Subcutaneous adipose tissue (tissue), 4 donors: ENCODE measurements around the gene PSAP. TPM values are rescaled to one million over a fixed set of nuclear protein-coding genes. Genes with fewer than 3 reads are reported as not detected.

Experiments used
- CTCF ChIP-seq: fragments of 450-650 bp; IDR thresholded peaks from one replicate; pipeline ENCODE4 v1.5.1; 2016; ENCODE audit warnings: low read depth, mild to moderate bottlenecking, control low read depth, antibody characterized with exemption, moderate library complexity
- total RNA-seq, 4 donors: library from RNA; depleted of rRNA; stranded (reverse); fragments of >200 nt; gene quantifications; one replicate each; pipeline ENCODE4 v1.1.0, GENCODE V29; 2016

The PSAP gene
- total RNA-seq, 4 donors from 2014 or later: 851 to 2,903 (median 1,278) TPM

GRCh38 chr10:71782221-71782916, 68.7 kb downstream of the PSAP start:
- no peak for TF ChIP-seq CTCF

GRCh38 chr10:71780719-71781118, 70.3 kb downstream of the PSAP start:
- no peak for TF ChIP-seq CTCF

GRCh38 chr10:71780156-71780555, 70.9 kb downstream of the PSAP start:
- no peak for TF ChIP-seq CTCF

- TF ChIP-seq CTCF: no peak
Observed at GRCh38 chr10:71779641-71780040, 71.4 kb downstream of the PSAP start.

- no peak for TF ChIP-seq CTCF
Observed at GRCh38 chr10:71778071-71778825, 72.8 kb downstream of the PSAP start.

- no peak for TF ChIP-seq CTCF
Observed at GRCh38 chr10:71777213-71777985, 73.7 kb downstream of the PSAP start.

GRCh38 chr10:71776481-71776925, 74.5 kb downstream of the PSAP start:
- TF ChIP-seq CTCF: no peak
